Hindlimb muscle (tissue), 1 donor: ENCODE data around the gene CXCL10. TPM values are rescaled to one million over a fixed set of nuclear protein-coding genes. Genes with fewer than 3 reads are reported as not detected.

Experiments
- DNase-seq: peaks from one replicate; pipeline ENCODE4 v3.0.0-alpha.2; 2013
- polyA plus RNA-seq: library from polyadenylated mRNA; unstranded; fragments of 120-200 nt; gene quantifications from one replicate; pipeline ENCODE4 v1.2.1, GENCODE V29; 2013; ENCODE audit not compliant: insufficient read length

CXCL10 gene
- polyA plus RNA-seq, 1 donor = 0.34 TPM

GRCh38 chr4:75989846-75990528, 33.3 kb downstream of the CXCL10 start:
- peak; percentile 14 for DNase-seq

- no peak for DNase-seq
Measured at GRCh38 chr4:75985116-75985515, 38.2 kb downstream of the CXCL10 start.

GRCh38 chr4:75980576-75980975, 42.7 kb downstream of the CXCL10 start:
- DNase-seq = no peak

GRCh38 chr4:75976177-75976576, 47.1 kb downstream of the CXCL10 start:
- DNase-seq = no peak

GRCh38 chr4:75973766-75974165, 49.5 kb downstream of the CXCL10 start:
- no peak for DNase-seq

Other genes starting within 250 kb of the CXCL10 start
- gene PPEF2, start 121.0 kb downstream of the CXCL10 start, polyA plus RNA-seq = 0.06 TPM
- gene NAAA, start 82.5 kb downstream of the CXCL10 start, polyA plus RNA-seq = 14.7 TPM
- 26.7 TPM for gene SDAD1, start 32.6 kb downstream of the CXCL10 start, polyA plus RNA-seq
- gene CXCL9, start 16.0 kb downstream of the CXCL10 start, polyA plus RNA-seq = 0.06 TPM
- gene CXCL11, start 12.6 kb upstream of the CXCL10 start, polyA plus RNA-seq = not detected
- 36.1 TPM for gene ART3, start 51.2 kb upstream of the CXCL10 start, polyA plus RNA-seq
- gene NUP54, start 124.9 kb upstream of the CXCL10 start, polyA plus RNA-seq = 32.4 TPM
- gene SCARB2, start 190.3 kb upstream of the CXCL10 start, polyA plus RNA-seq = 123 TPM
- gene FAM47E, start 228.2 kb upstream of the CXCL10 start, polyA plus RNA-seq = 0.92 TPM